HG02623 (cell line): ENCODE data around the gene FAM13A.

ENCODE experiments used
- ATAC-seq: cut with Tn5 transposase; IDR thresholded peaks from one replicate; pipeline ENCODE4 v1.9.1; 2021; ENCODE audit warnings: moderate library complexity; ENCODE audit not compliant: unreplicated experiment

The FAM13A gene

GRCh38 chr4:88754796-88755195 lies 302.2 kb downstream of the FAM13A start:
- ATAC-seq = no peak

GRCh38 chr4:88753658-88754571 lies 303.1 kb downstream of the FAM13A start:
- no peak for ATAC-seq

- no peak for ATAC-seq
These were observed 304.2 kb downstream of the FAM13A start for GRCh38 chr4:88752754-88753153.

GRCh38 chr4:88752076-88752463 lies 304.9 kb downstream of the FAM13A start:
- no peak for ATAC-seq

- no peak for ATAC-seq
These were observed 305.5 kb downstream of the FAM13A start for GRCh38 chr4:88751258-88752075.

GRCh38 chr4:88750369-88750768 lies 306.6 kb downstream of the FAM13A start:
- ATAC-seq = no peak

- ATAC-seq = no peak
These were observed 309.6 kb downstream of the FAM13A start for GRCh38 chr4:88747351-88747750.

- ATAC-seq = no peak
These were observed 310.8 kb downstream of the FAM13A start for GRCh38 chr4:88746206-88746605.

GRCh38 chr4:88745581-88746163 lies 311.3 kb downstream of the FAM13A start:
- ATAC-seq = no peak

GRCh38 chr4:88745175-88745574 lies 311.8 kb downstream of the FAM13A start:
- ATAC-seq = no peak

- ATAC-seq = no peak
These were observed 312.4 kb downstream of the FAM13A start for GRCh38 chr4:88744609-88745008.

- no peak for ATAC-seq
These were observed 313.3 kb downstream of the FAM13A start for GRCh38 chr4:88743696-88744095.

GRCh38 chr4:88742561-88742960 lies 314.4 kb downstream of the FAM13A start:
- no peak for ATAC-seq

GRCh38 chr4:88738180-88738579 lies 318.8 kb downstream of the FAM13A start:
- ATAC-seq = no peak

GRCh38 chr4:88737307-88737941 lies 319.6 kb downstream of the FAM13A start:
- ATAC-seq = peak; percentile 93

GRCh38 chr4:88736264-88736663 lies 320.7 kb downstream of the FAM13A start:
- no peak for ATAC-seq

GRCh38 chr4:88735564-88735963 lies 321.4 kb downstream of the FAM13A start:
- ATAC-seq = no peak

- ATAC-seq = no peak
These were observed 322.5 kb downstream of the FAM13A start for GRCh38 chr4:88734403-88734949.

GRCh38 chr4:88732714-88733368 lies 324.1 kb downstream of the FAM13A start:
- no peak for ATAC-seq

- no peak for ATAC-seq
These were observed 325.6 kb downstream of the FAM13A start for GRCh38 chr4:88731381-88731780.
